ENCODE data around the gene PKP3. TPM values are rescaled to one million over a fixed set of nuclear protein-coding genes. Genes with fewer than 3 reads are reported as not detected.

Gene PKP3
- total and polyA plus RNA-seq, 2 donors (not counting 1 experiment from before 2014, with no cell fraction given), result 0.78 TPM; not detected in 1

GRCh38 chr11:416757-417621, 23.0 kb downstream of the PKP3 start:
- Histone ChIP-seq H3K4me2 (replicated peaks; ENCODE audit: low read depth, low read length, poor library complexity, severe bottlenecking) (peak overlapping the region; percentile 99), H2AFZ (ENCODE audit: insufficient read depth, low read depth, low read length, poor library complexity, severe bottlenecking) (peak overlapping the region; percentile 80), H3K9me3 (ENCODE audit: control extremely low read depth in 1 of 3, control insufficient read depth in 2 of 3, insufficient read depth in 1 of 3, low read length in 2 of 3) (no peaks in the 10 kb centered on the region), H3K4me1 (ENCODE audit: control insufficient read depth in 2 of 2, insufficient read depth in 2 of 2, low read length in 2 of 2) (peaks cover 24 to 37% of the 10 kb centered on the region in 2 donors), H3K9ac (ENCODE audit: low read length) (peak overlapping the region; percentile 77), H3K79me2 (ENCODE audit: control insufficient read depth, insufficient read depth, low read length) (peaks cover 13% of the 10 kb centered on the region), H3K36me3 (replicated peaks in 1 of 2; ENCODE audit: control extremely low read depth in 1 of 2, control insufficient read depth in 1 of 2, extremely low read depth in 1 of 2, insufficient read depth in 2 of 2, low read length in 1 of 2) (no peaks in the 10 kb centered on the region), H3K27ac (ENCODE audit: low read length in 2 of 2) (peak overlapping the region; percentile 41 to 53), H3K27me3 (replicated peaks in 1 of 4; ENCODE audit: control extremely low read depth in 1 of 4, control insufficient read depth in 3 of 4, insufficient read depth in 4 of 4, low read length in 3 of 4) (no peaks in the 10 kb centered on the region), H4K20me1 (ENCODE audit: control insufficient read depth, insufficient read depth, low read length, poor library complexity, severe bottlenecking) (peaks cover 5% of the 10 kb centered on the region), H3K4me3 (ENCODE audit: control extremely low read depth in 1 of 5, extremely low read depth in 1 of 5, insufficient read depth in 1 of 5, low read depth in 2 of 5, low read length in 4 of 5) (peak overlapping the region in 4 of 5 experiments; percentile 65 to 79 (median 71))
- Mint-ChIP-seq H3K4me1 (peaks cover 24% of the 10 kb centered on the region), H3K4me3 (peak overlapping the region; percentile 89), H3K27me3 (no peaks in the 10 kb centered on the region), H3K9me3 (ENCODE audit: insufficient read depth) (no peaks in the 10 kb centered on the region), H3K27ac (peak overlapping the region; percentile 76)
- no peak for TF ChIP-seq CTCF (IDR thresholded peaks at IDR 0.05)
- no peak for TF ChIP-seq EZH2 (IDR thresholded peaks at IDR 0.05; ENCODE audit: borderline replicate concordance, insufficient read depth, low read depth, low read length, poor library complexity, severe bottlenecking)
- DNase-seq, result peak; percentile 65
- ATAC-seq (ENCODE audit: low read depth), result peak; percentile 53
- ChIA-PET POLR2A (interaction anchor here (1.1 to 1.7 kb wide), 5 partner anchors 10 to 210 kb away, joined by 3 to 14 read pairs (median 4); partner anchors contain the start of genes BET1L, PTDSS2, RIC8A and RNH1), CTCF (interaction anchor here (1.5 to 1.8 kb wide), 2 partner anchors 10 to 32 kb away, joined by 6 to 17 read pairs; no protein-coding TSS in a partner anchor)
- WGBS (ENCODE audit: insufficient coverage), result 2% methylated on average over 97 of the region's 97 CpGs
- intact Hi-C loops (cut with micrococcal nuclease), result no loop called here
